Smooth muscle cell (in vitro differentiated cells): ENCODE results near the gene FAM20A. TPM values are rescaled to one million over a fixed set of nuclear protein-coding genes. Genes with fewer than 3 reads are reported as not detected.

Source experiments
- DNase-seq: peaks from one replicate; lab custom pipeline; 2025; ENCODE audit not compliant: unreplicated experiment; lab: John Stamatoyannopoulos, UW
- H2AFZ ChIP-seq: fragments of 200-600 bp; sonication (generic); 2 replicates; pipeline ENCODE4 v1.6.0; 2016; ENCODE audit warnings: antibody characterized with exemption, low read depth, mild to moderate bottlenecking
- H3F3A ChIP-seq: fragments of 200-600 bp; sonication (generic); 2 replicates; pipeline ENCODE4 v1.6.0; 2017; ENCODE audit warnings: antibody characterized with exemption, low read depth
- H3K27ac ChIP-seq: fragments of 200-600 bp; sonication (generic); 2 replicates; pipeline ENCODE4 v1.5.1; 2016; ENCODE audit warnings: low read depth, mild to moderate bottlenecking
- H3K27me3 ChIP-seq: fragments of 200-600 bp; sonication (generic); 2 replicates; pipeline ENCODE4 v1.6.1; 2016; ENCODE audit warnings: low read depth, mild to moderate bottlenecking
- H3K36me3 ChIP-seq: fragments of 200-600 bp; sonication (generic); 2 replicates; pipeline ENCODE4 v1.5.1; 2016; ENCODE audit warnings: low read depth
- H3K4me1 ChIP-seq: fragments of 200-600 bp; sonication (generic); 2 replicates; pipeline ENCODE4 v1.5.1; 2016; ENCODE audit warnings: low read depth
- H3K4me2 ChIP-seq: fragments of 200-600 bp; sonication (generic); 2 replicates; pipeline ENCODE4 v1.6.0; 2016; ENCODE audit warnings: mild to moderate bottlenecking
- H3K4me3 ChIP-seq: fragments of 200-600 bp; sonication (generic); 2 replicates; pipeline ENCODE4 v1.5.1; 2016; ENCODE audit warnings: mild to moderate bottlenecking
- H3K79me2 ChIP-seq: fragments of 200-600 bp; sonication (generic); 2 replicates; pipeline ENCODE4 v1.6.0; 2016; ENCODE audit warnings: low read depth, mild to moderate bottlenecking
- H3K9ac ChIP-seq: fragments of 200-600 bp; sonication (generic); 2 replicates; pipeline ENCODE4 v1.6.0; 2016; ENCODE audit warnings: low read depth
- H3K9me3 ChIP-seq: fragments of 200-600 bp; sonication (generic); replicated peaks from 2 replicates; pipeline ENCODE4 v1.5.1; 2016; ENCODE audit warnings: low read depth
- H4K20me1 ChIP-seq: fragments of 200-600 bp; sonication (generic); 2 replicates; pipeline ENCODE4 v1.6.0; 2016; ENCODE audit warnings: low read depth
- CTCF ChIP-seq: fragments of 200-600 bp; sonication (generic); IDR thresholded peaks from 2 replicates; pipeline ENCODE4 v1.5.1; 2017; ENCODE audit warnings: borderline replicate concordance, mild to moderate bottlenecking, antibody characterized with exemption; ENCODE audit not compliant: insufficient read depth, poor library complexity, severe bottlenecking
- WGBS: methylation state at CpG from one replicate; pipeline ENCODE4 v1.1.7; 2016; ENCODE audit warnings: low lambda C conversion rate; 5-methylcytosine and 5-hydroxymethylcytosine counted together
- polyA plus RNA-seq: library from polyadenylated mRNA; unstranded; fragments of >200 nt; fragmentation: Nextera tagmentation; extraction: Ambion mirVana; gene quantifications from 2 replicates; pipeline ENCODE4 v1.2.1, GENCODE V29; 2016
- total RNA-seq: library from RNA; depleted of rRNA; stranded (reverse); fragments of >200 nt; gene quantifications from 2 replicates; pipeline ENCODE4 v1.2.3, GENCODE V29; 2014

The FAM20A gene
- total and polyA plus RNA-seq, 2 experiments from 2014 or later: 4.6 to 10.8 TPM

- no peaks in the 10 kb centered on the region for H3K4me1 ChIP-seq
- H3K9me3 ChIP-seq: no peaks in the 10 kb centered on the region
- no peaks in the 10 kb centered on the region for H3K27me3 ChIP-seq
- H3F3A ChIP-seq: no peaks in the 10 kb centered on the region
- no peaks in the 10 kb centered on the region for H3K36me3 ChIP-seq
- H3K79me2 ChIP-seq: no peaks in the 10 kb centered on the region
- WGBS: 92% methylated on average over 12 of the region's 12 CpGs
- no peak overlapping the region for H3K4me2 ChIP-seq
- no peak for DNase-seq
- TF ChIP-seq CTCF: no peak
- no peak overlapping the region for H2AFZ ChIP-seq
- H4K20me1 ChIP-seq: no peaks in the 10 kb centered on the region
- no peak overlapping the region for H3K27ac ChIP-seq
- no peak overlapping the region for H3K4me3 ChIP-seq
- H3K9ac ChIP-seq: no peak overlapping the region
These were observed 109.6 kb downstream of the FAM20A start for GRCh38 chr17:68491381-68492231.

- WGBS: 79% methylated on average over 4 of the region's 4 CpGs
- no peaks in the 10 kb centered on the region for H3K36me3 ChIP-seq
- H4K20me1 ChIP-seq: no peaks in the 10 kb centered on the region
- peaks cover 9% of the 10 kb centered on the region for H3K27me3 ChIP-seq
- no peaks in the 10 kb centered on the region for H3F3A ChIP-seq
- no peak for TF ChIP-seq CTCF
- no peak overlapping the region for H3K4me2 ChIP-seq
- H2AFZ ChIP-seq: no peak overlapping the region
- no peak for DNase-seq
- H3K4me1 ChIP-seq: no peaks in the 10 kb centered on the region
- H3K4me3 ChIP-seq: no peak overlapping the region
- H3K27ac ChIP-seq: no peak overlapping the region
- H3K79me2 ChIP-seq: no peaks in the 10 kb centered on the region
- H3K9ac ChIP-seq: no peak overlapping the region
- H3K9me3 ChIP-seq: no peaks in the 10 kb centered on the region
These were observed 111.2 kb downstream of the FAM20A start for GRCh38 chr17:68489919-68490318.

Other genes with a start within 250 kb of the FAM20A start
- 177 and 196 TPM in 2 replicates for gene WIPI1, start 143.9 kb downstream of the FAM20A start, total RNA-seq
- gene WIPI1, start 143.9 kb downstream of the FAM20A start, polyA plus RNA-seq: 169 and 188 TPM in 2 replicates
- gene PRKAR1A, start 88.9 kb downstream of the FAM20A start, total RNA-seq: 340 and 393 TPM in 2 replicates
- 274 and 302 TPM in 2 replicates for gene PRKAR1A, start 88.9 kb downstream of the FAM20A start, polyA plus RNA-seq